GM21447 (cell line): ENCODE data around the gene NOTUM.
"Not testable (repeated sequence)": the region's sequence is repeated elsewhere in the genome, so short reads cannot be mapped to it uniquely, and the experiment has no call there.

Experiments used
- ATAC-seq: cut with Tn5 transposase; IDR thresholded peaks from one replicate; pipeline ENCODE4 v1.9.1; 2021; ENCODE audit not compliant: unreplicated experiment

Gene NOTUM

DNA sequence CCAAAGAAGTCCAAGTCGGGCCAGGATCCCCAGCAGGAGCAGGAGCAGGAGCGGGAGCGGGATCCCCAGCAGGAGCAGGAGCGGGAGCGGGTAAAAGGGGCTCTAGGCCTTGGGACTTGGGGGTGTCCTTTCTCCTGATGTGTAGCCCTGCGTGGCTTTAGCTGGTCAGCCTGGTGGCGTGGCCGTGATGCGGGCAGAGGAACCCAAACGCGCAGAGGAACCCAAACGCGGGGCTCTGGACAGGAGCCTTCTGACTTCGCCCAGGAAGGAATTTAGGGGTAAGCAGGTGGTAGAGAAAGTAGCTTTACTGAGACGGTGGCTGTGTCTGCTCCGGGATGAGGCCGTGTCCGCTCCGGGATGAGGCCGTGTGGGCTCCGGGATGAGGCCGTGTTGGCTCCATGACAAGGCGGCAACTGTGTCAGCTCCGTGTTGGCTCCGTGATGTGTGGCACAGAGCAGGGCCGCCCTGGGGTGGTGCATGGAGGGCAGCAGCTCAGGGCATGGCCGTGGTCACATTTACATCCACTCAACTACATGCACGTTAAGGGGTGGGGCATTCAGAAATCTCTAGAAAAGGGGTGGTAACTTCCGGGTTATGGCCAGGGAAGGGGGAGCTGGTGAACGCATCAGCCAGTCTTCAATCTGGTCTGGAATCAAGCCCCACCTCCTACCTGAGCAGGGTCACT lies 35.9 kb upstream of the NOTUM start:
- no peak for ATAC-seq

GRCh38 chr17:81996232-81996756 lies 35.3 kb upstream of the NOTUM start:
- no peak for ATAC-seq

DNA sequence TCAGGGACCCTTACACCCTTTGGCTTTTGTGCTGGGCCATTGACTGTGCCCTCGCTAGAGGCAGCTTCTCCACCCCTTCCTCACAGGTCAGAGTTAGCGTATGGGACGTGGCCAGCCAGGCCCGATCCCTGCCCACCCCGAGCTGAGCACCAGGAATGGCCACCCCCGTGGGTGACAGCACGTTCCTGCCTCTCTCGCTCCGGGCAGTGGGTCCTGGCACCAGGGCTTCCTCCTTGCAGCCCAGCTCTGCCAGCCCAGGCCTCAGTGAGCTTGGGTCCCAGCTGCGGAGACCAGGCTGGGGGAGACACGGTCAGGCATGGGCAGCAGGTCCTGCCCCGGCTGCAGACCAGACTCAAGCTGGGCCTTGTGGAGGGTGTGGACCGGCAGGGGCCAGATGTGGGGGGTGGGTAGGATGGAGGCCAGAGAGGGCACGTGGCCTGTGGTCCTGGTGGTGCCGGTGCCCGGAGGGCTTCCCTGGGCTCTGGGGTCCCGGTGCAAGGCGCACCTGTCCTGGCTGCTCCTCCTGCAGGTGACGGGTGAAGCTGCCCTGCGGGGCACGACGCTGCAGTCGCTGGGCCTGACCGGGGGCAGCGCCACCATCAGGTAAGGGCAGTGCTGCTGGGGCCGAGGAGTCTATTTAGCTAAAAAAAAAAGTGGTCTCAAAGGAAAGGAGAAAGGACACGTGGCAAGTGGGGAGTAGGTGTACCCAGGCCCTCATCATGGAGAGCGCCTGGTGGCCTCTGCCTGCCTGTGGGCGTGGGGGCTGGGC lies 34.7 kb upstream of the NOTUM start:
- ATAC-seq, result no peak

- ATAC-seq, result no peak
Measured at GRCh38 chr17:81994593-81995462, 33.8 kb upstream of the NOTUM start.

DNA sequence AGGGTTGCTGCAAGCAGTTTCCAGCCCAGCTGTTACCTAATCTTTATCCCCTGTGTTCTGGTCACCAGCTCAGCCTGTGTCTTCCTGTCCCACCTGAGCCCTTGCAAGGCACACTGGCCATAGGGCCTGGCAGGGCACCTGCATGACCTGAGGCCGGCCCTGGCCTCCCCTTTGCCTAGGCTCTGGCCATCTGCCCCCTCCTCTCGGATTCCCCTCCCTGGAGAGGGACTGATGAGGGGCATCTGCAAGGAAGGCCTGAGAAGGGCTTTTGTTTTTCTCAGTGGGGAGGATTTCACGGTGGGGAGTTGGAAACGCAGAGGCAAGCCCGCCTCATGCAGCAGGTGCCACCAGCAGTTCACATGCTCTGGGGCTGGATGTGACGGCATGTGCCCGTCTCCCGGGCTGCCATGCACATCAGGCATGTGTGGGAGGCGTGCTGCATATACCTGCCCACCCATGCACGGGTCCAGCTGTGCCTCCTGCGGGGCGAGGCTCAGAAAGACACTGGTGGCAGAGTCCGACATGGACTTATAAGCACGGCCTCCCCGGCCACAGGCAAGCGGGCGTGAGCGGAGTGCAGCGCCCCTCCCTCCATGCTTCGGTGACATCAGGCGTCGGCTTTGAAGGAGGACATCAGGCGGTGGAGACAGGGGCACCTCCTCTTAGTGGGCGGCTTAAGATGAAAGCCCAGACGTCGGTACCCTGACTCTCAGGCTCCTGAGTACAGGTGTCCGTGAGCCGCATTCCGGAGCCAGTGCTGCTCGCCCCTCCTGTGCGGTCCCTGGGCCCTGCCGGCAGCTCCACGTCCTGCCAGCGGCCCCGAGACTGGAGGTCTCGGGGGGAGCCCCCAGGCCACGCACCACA lies 33.0 kb upstream of the NOTUM start:
- no peak for ATAC-seq

DNA sequence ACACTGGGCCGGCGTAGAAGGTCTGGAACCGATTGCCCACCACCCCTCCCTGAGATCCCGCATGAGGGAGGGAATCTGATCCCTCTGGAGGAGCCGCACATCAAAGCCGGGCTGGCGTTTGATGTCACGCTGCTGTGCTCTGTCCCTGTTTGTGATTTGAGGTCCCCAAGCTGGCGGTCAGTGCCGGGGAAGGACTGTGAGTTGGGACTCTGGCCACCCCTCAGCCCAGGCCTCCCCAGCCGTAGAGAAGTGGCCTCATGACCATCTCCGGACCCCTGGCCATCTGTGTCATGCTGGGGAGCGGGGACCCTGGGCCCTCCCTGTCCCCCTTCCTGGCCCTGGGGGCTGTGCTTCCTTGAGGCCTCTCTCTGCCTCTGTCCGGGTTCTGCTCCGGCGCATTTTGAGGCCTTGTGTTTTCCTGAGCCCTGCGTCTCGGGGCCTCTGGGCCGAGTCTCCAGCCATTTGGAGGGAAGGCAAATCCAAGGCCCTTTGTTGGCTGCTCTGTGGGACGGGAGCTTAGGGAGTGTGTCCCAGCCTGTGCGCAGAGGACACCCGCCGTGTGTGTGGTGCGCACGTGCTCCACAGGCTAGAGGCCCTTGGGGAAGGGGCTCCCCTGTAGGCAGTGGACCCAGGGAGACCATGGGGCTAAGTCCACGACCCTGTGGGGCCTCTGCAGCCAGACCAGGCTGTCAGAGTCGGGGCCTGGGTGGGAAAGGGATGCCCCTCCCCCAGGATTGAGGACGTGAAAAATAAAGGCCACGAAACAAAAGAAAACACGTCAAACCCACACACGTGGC lies 31.5 kb upstream of the NOTUM start:
- ATAC-seq, result no peak

- ATAC-seq, result no peak
Measured at GRCh38 chr17:81991684-81992305, 30.8 kb upstream of the NOTUM start.

DNA sequence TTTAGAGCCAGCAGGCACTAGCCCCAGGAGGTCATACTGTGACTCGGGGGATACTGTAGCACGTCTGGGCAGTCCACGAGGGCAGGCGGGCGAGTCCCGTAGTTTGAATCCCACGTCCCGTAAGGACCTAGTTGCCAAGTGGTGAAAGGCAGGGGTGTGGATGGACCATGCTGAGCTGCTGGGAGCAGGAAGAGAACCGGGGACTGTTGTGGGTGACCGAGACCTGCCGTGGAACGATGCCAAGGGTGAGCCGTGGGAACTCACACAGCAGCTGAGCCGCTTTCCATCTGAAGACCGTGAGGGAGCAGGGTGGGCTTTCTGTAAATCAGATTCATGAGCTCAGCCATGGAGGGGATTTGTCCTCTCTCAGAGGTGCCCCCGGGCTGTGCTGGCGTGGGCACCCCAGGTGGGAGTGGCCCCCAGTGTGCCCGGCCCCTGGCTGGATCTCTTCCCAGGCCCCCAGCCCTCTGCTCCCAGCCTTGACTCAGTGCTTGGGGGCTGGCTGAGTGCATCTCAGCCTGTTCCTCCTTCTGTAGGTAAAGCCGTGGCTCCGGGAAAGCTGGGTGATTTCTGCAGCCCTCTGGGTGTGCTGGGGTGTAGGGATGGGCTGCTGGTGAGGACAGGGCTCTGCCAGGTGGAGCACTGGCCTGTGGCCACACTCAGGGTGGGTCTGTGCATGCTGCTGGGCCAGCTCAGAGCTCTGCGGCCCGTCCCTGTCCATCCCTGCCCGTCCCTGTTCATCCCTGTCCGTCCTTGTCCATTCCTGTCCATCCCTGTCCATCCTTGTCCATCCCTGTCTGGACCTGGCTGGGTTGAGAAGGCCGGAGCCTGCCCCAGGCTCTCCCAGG lies 30.1 kb upstream of the NOTUM start:
- no peak for ATAC-seq

DNA sequence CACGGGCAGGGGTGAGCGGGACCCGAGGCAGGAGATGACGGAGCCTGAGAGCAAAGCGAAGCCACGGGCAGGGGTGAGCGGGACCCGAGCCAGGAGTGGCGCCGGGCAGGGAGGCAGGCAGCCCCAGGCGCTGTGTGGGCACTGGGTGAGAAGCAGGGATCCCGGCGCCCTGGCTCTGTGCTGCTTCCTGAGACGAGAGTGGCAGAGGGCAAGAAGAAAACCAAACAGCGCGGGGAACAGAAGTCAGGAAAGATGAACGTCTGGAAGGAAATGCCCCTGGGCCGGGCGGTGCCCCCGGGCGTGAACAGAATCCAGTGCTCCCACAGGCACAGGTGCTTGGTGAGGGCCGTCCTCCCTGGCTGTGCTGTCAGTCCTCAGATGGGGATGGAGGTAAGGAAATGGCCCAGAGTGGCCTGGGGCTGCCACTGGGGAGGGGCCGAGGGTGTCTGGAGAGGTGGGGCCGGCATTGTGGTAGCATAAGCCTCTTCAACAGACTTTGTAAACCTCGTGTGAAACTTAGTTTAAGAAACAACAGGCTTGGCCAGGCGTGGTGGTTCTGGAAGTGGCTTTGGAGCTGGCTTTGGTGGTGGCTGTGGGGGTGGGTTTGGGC lies 26.3 kb upstream of the NOTUM start:
- no peak for ATAC-seq

DNA sequence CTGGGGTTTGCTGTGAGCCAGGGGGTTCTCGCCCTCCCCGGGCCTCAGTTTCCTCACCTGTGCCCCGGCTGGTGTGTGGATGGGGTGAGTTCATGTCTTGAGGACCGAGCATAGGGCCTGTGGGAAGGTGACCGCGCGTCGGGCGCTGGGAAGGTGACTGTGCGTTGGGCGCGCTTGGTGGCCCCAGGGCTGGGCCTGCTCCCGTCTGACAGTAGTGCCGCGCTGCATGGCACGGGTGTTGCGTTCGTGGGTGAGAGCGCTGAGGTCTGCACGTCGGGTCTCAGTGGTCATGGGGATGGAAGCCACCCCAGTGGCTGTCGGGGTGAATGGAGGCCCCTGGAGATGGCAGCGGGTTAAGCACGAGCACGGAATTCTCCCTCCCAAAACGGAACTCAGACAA lies 25.6 kb upstream of the NOTUM start:
- no peak for ATAC-seq

GRCh38 chr17:81984773-81985410 lies 23.9 kb upstream of the NOTUM start:
- no peak for ATAC-seq

- ATAC-seq, result no peak
Measured at GRCh38 chr17:81983639-81984373, 22.8 kb upstream of the NOTUM start.

DNA sequence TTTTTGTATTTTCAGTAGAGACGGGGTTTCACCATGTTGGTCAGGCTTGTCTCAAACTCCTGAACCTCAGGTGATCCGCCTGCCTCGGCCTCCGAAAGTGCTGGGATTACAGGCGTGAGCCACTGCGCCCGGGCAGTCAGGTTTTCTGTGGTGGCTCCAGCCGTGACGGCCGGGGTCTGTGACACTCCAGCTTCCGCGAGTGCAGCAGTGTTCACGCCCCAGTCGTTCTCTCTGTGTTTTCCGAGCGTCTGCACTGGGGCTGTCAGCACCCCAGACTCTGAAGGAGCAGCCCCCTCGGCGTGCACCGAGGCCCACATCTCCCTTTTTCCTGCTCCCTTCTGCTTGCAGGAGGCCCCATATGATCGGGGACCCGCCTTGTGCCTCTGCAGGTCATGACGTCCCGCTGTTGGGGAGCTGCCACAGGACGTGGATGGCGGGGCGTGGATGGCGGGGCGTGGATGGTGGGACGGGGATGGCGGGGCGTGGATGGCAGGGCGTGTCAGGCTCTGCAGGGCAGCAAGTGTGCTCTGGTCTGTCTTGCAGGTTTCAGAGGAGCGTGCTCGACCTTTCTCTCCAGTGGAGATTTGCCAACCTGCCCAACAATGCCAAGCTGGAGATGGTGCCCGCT lies 22.1 kb upstream of the NOTUM start:
- no peak for ATAC-seq

GRCh38 chr17:81981511-81981910 lies 20.5 kb upstream of the NOTUM start:
- not testable (repeated sequence) for ATAC-seq

- no peak for ATAC-seq
Measured at GRCh38 chr17:81980707-81981343, 19.8 kb upstream of the NOTUM start.

- ATAC-seq, result no peak
Measured at GRCh38 chr17:81980122-81980521, 19.1 kb upstream of the NOTUM start.
